A673 (cell line): Measurements from ENCODE around the gene CAPN13. TPM values are rescaled to one million over a fixed set of nuclear protein-coding genes. Genes with fewer than 3 reads are reported as not detected.

Source experiments
- BruUV-seq: library from RNA; stranded (reverse); fragments of 400-500 nt; replicated peaks from 2 replicates; lab custom pipeline; 2021; lab: Mats Ljungman, UMichigan
- CTCF ChIA-PET: fragments of 300-600 bp; sonication (Branson Sonifier 250); formaldehyde crosslinking; loops from one replicate; lab custom pipeline; 2022; ENCODE audit warnings: antibody characterized with exemption; lab: Charles Lee
- POLR2A ChIA-PET: fragments of 300-600 bp; sonication (Branson Sonifier 250); formaldehyde crosslinking; loops from one replicate; lab custom pipeline; 2022; ENCODE audit warnings: antibody characterized with exemption; ENCODE audit not compliant: low non-redundant PET; lab: Charles Lee
- DNase-seq: peaks from one replicate; pipeline ENCODE4 v3.0.0-alpha.2; 2015; ENCODE audit warnings: low spot score
- H3K27ac ChIP-seq: fragments of 200-600 bp; sonication (generic); 2 replicates; pipeline ENCODE4 v1.5.1; 2016; ENCODE audit warnings: mixed run types, low read depth, mild to moderate bottlenecking, mixed read lengths, antibody characterized with exemption, low read length; ENCODE audit not compliant: poor library complexity, severe bottlenecking
- H3K27me3 ChIP-seq: fragments of 200-600 bp; sonication (generic); replicated peaks from 2 replicates; pipeline ENCODE4 v1.6.1; 2017; ENCODE audit warnings: mixed run types, low read depth, mild to moderate bottlenecking, mixed read lengths, antibody characterized with exemption, low read length; ENCODE audit not compliant: insufficient read depth, poor library complexity
- H3K36me3 ChIP-seq: fragments of 200-600 bp; sonication (generic); 2 replicates; pipeline ENCODE4 v1.6.1; 2016; ENCODE audit warnings: mixed run types, mild to moderate bottlenecking, mixed read lengths, antibody characterized with exemption, low read length; ENCODE audit not compliant: insufficient read depth, poor library complexity, severe bottlenecking
- H3K4me1 ChIP-seq: fragments of 200-600 bp; sonication (generic); 2 replicates; pipeline ENCODE4 v1.6.1; 2017; ENCODE audit warnings: mixed run types, mild to moderate bottlenecking, mixed read lengths, antibody characterized with exemption, low read length; ENCODE audit not compliant: insufficient read depth, poor library complexity, severe bottlenecking
- H3K4me3 ChIP-seq: fragments of 200-600 bp; sonication (generic); 2 replicates; pipeline ENCODE4 v1.5.1; 2016; ENCODE audit warnings: low read depth, mixed run types, mild to moderate bottlenecking, mixed read lengths, low read length; ENCODE audit not compliant: poor library complexity, severe bottlenecking
- H3K9me3 ChIP-seq: fragments of 200-600 bp; sonication (generic); 2 replicates; pipeline ENCODE4 v1.6.1; 2016; ENCODE audit warnings: mixed run types, low read depth, mild to moderate bottlenecking, mixed read lengths, antibody characterized with exemption, low read length; ENCODE audit not compliant: poor library complexity, severe bottlenecking
- CTCF ChIP-seq: fragments of 300-800, 200-600 bp; sonication (generic); conservative IDR thresholded peaks from 2 replicates; pipeline ENCODE4 v1.5.1; 2017; ENCODE audit warnings: low read depth, mild to moderate bottlenecking, antibody characterized with exemption, low read length, moderate library complexity, mixed read lengths
- EZH2 ChIP-seq: fragments of 200-600 bp; sonication (generic); IDR thresholded peaks from 2 replicates; pipeline ENCODE4 v1.6.1; 2017; ENCODE audit warnings: borderline replicate concordance, low read depth, mild to moderate bottlenecking, mixed read lengths, antibody characterized with exemption, low read length; ENCODE audit not compliant: poor library complexity, severe bottlenecking
- intact Hi-C: fragments of 100-400 bp; cut with micrococcal nuclease; formaldehyde crosslinking; loops from one replicate; pipeline ENCODE4 v1.10.0; 2022; ENCODE audit not compliant: unreplicated experiment
- total RNA-seq: library from RNA; stranded (reverse); gene quantifications from 2 replicates; pipeline ENCODE4 v1.2.3, GENCODE V29; 2021

CAPN13 gene
- total RNA-seq, 1 experiment from 2014 or later, result not detected

DNA sequence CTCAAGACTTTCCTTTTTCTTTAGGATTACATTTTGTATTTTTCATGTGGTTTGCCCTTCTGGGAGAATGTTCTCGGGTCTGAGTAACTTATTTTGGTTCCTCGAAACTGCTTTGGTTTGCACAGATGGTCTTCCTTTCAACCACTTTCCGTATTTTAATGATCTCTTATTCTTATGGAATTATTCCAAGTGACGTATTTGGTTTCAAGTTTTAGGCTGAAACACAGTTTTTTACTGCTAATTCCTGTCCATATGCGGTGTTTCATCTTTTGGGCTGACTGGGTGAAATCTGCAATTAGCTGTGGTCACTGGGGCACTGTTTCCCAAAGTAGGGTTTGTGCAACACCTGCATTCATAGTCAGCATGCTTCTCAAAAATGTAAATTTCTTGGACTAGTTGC is 122.7 kb downstream of the CAPN13 start:
- no peak for TF ChIP-seq EZH2
- no peak for TF ChIP-seq CTCF
- ChIA-PET POLR2A (no interaction called here), CTCF (no interaction called here)
- DNase-seq, result no peak
- no TSS peak for BruUV-seq
- no peaks in the 10 kb centered on the region for H3K27me3 ChIP-seq
- no peaks in the 10 kb centered on the region for H3K9me3 ChIP-seq
- intact Hi-C loops, result no loop called here
- no peaks in the 10 kb centered on the region for H3K36me3 ChIP-seq
- no peak overlapping the region for H3K4me3 ChIP-seq
- no peak overlapping the region for H3K27ac ChIP-seq
- H3K4me1 ChIP-seq, result no peaks in the 10 kb centered on the region

DNA sequence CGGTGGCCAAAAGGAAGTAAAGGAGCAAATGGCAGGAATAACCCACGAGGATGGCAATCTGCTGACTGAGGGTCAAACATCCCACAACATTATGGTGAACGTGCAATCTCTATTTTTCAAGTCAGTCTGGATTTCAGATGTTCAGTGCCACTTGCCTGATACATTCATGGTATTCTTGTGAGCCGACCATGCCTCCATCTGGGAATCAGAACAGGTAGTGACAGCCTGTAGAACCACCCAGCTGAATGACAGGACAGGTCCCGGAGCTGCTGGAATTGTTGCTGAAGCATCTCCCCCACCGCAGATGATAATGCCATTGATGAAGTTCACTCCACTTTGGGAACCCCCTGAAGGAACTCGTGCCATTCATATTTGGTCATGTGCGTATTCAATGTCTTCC is 123.2 kb downstream of the CAPN13 start:
- ChIA-PET POLR2A (no interaction called here), CTCF (no interaction called here)
- no peaks in the 10 kb centered on the region for H3K27me3 ChIP-seq
- no TSS peak for BruUV-seq
- no peak for DNase-seq
- no peak overlapping the region for H3K4me3 ChIP-seq
- intact Hi-C loops, result no loop called here
- TF ChIP-seq EZH2 (no peak), CTCF (no peak)
- no peaks in the 10 kb centered on the region for H3K4me1 ChIP-seq
- H3K36me3 ChIP-seq, result no peaks in the 10 kb centered on the region
- H3K9me3 ChIP-seq, result no peaks in the 10 kb centered on the region
- no peak overlapping the region for H3K27ac ChIP-seq

GRCh38 chr2:30683236-30683956 is 123.8 kb downstream of the CAPN13 start:
- Histone ChIP-seq H3K9me3 (no peaks in the 10 kb centered on the region), H3K4me1 (no peaks in the 10 kb centered on the region), H3K4me3 (no peak overlapping the region), H3K36me3 (no peaks in the 10 kb centered on the region), H3K27me3 (no peaks in the 10 kb centered on the region), H3K27ac (no peak overlapping the region)
- intact Hi-C loops, result no loop called here
- ChIA-PET CTCF (no interaction called here), POLR2A (no interaction called here)
- no peak for DNase-seq
- BruUV-seq, result no TSS peak
- TF ChIP-seq EZH2 (no peak), CTCF (no peak)
